ENCODE measurements around the gene RXRA.

GRCh38 chr9:134407121-134407779 is 81.0 kb downstream of the RXRA start:
- no peak for TF ChIP-seq POLR2A (IDR thresholded peaks at IDR 0.05; ENCODE audit: low read depth, low read length)
- no peak for TF ChIP-seq RAD21 (IDR thresholded peaks at IDR 0.05; ENCODE audit: low read length)
- no peak for TF ChIP-seq CEBPB (IDR thresholded peaks at IDR 0.05; ENCODE audit: low read depth, low read length)
- no peak for TF ChIP-seq CTCF (conservative IDR thresholded peaks at IDR 0.05; ENCODE audit: low read depth, low read length)
